Measurements from ENCODE around the gene RSPH9.
A peak's percentile ranks its signal among the peaks of the same experiment; 100 is the strongest.

RSPH9 gene

GRCh38 chr6:43667245-43668150, 22.7 kb downstream of the RSPH9 start:
- peak; percentile 87 for DNase-seq (ENCODE audit: low spot score)

GRCh38 chr6:43668151-43669028, 23.6 kb downstream of the RSPH9 start:
- no peak for FAIRE-seq
- DNase-seq (ENCODE audit: low spot score): peak; percentile 67

More at GRCh38 chr6:43667245-43668150, 22.7 kb downstream of the RSPH9 start:
- peak; percentile 65 for FAIRE-seq

- no peak for DNase-seq (ENCODE audit: low spot score)
Measured at GRCh38 chr6:43669050-43669921, 24.4 kb downstream of the RSPH9 start.

GRCh38 chr6:43669922-43670622, 25.2 kb downstream of the RSPH9 start:
- DNase-seq (ENCODE audit: low spot score) (no peak), FAIRE-seq (no peak)

More at GRCh38 chr6:43669050-43669921, 24.4 kb downstream of the RSPH9 start:
- FAIRE-seq: no peak

- FAIRE-seq (no peak), DNase-seq (ENCODE audit: low spot score) (no peak)
Measured at GRCh38 chr6:43670623-43670986, 25.8 kb downstream of the RSPH9 start.

GRCh38 chr6:43671011-43671800, 26.4 kb downstream of the RSPH9 start:
- FAIRE-seq (no peak), DNase-seq (ENCODE audit: low spot score) (no peak)

GRCh38 chr6:43671801-43672690, 27.2 kb downstream of the RSPH9 start:
- DNase-seq (ENCODE audit: low spot score) (no peak), FAIRE-seq (no peak)

GRCh38 chr6:43673444-43674084, 28.7 kb downstream of the RSPH9 start:
- DNase-seq (ENCODE audit: low spot score): no peak
- no peak for FAIRE-seq

GRCh38 chr6:43674291-43674690, 29.5 kb downstream of the RSPH9 start:
- DNase-seq (ENCODE audit: low spot score): no peak
- FAIRE-seq: no peak

GRCh38 chr6:43674921-43675320, 30.1 kb downstream of the RSPH9 start:
- DNase-seq (ENCODE audit: low spot score) (no peak), FAIRE-seq (no peak)

- no peak for DNase-seq (ENCODE audit: low spot score)
- FAIRE-seq: no peak
Measured at GRCh38 chr6:43676962-43677606, 32.2 kb downstream of the RSPH9 start.

- no peak for FAIRE-seq
- DNase-seq (ENCODE audit: low spot score): no peak
Measured at GRCh38 chr6:43677759-43678158, 32.9 kb downstream of the RSPH9 start.

GRCh38 chr6:43678341-43678740, 33.5 kb downstream of the RSPH9 start:
- DNase-seq (ENCODE audit: low spot score): no peak
- FAIRE-seq: no peak

GRCh38 chr6:43679057-43679456, 34.2 kb downstream of the RSPH9 start:
- DNase-seq (ENCODE audit: low spot score): no peak
- no peak for FAIRE-seq

- FAIRE-seq (no peak), DNase-seq (ENCODE audit: low spot score) (no peak)
Measured at GRCh38 chr6:43680308-43681200, 35.7 kb downstream of the RSPH9 start.

GRCh38 chr6:43681303-43681702, 36.5 kb downstream of the RSPH9 start:
- no peak for FAIRE-seq
- no peak for DNase-seq (ENCODE audit: low spot score)

Data from urothelium cell line (cell line).